HG03135 (cell line): ENCODE data around the gene NR5A2.

ENCODE experiments used
- ATAC-seq: cut with Tn5 transposase; IDR thresholded peaks from one replicate; pipeline ENCODE4 v1.9.1; 2021; ENCODE audit warnings: mild to moderate bottlenecking, moderate library complexity; ENCODE audit not compliant: unreplicated experiment

NR5A2 gene

GRCh38 chr1:200062143-200062542, 34.6 kb downstream of the NR5A2 start:
- ATAC-seq = no peak

- ATAC-seq = peak; percentile 87
Measured at GRCh38 chr1:200072636-200073285, 45.3 kb downstream of the NR5A2 start.

- peak; percentile 54 for ATAC-seq
Measured at GRCh38 chr1:200073286-200073637, 45.8 kb downstream of the NR5A2 start.

- ATAC-seq = no peak
Measured at GRCh38 chr1:200075522-200075921, 48.0 kb downstream of the NR5A2 start.

GRCh38 chr1:200075938-200076546, 48.5 kb downstream of the NR5A2 start:
- ATAC-seq = no peak

GRCh38 chr1:200079232-200079940, 51.9 kb downstream of the NR5A2 start:
- no peak for ATAC-seq

- no peak for ATAC-seq
Measured at GRCh38 chr1:200081151-200081968, 53.9 kb downstream of the NR5A2 start.

GRCh38 chr1:200081969-200082245, 54.4 kb downstream of the NR5A2 start:
- ATAC-seq = no peak

- ATAC-seq = no peak
Measured at GRCh38 chr1:200082329-200082728, 54.8 kb downstream of the NR5A2 start.

- no peak for ATAC-seq
Measured at GRCh38 chr1:200090252-200091159, 63.0 kb downstream of the NR5A2 start.

GRCh38 chr1:200095057-200095577, 67.6 kb downstream of the NR5A2 start:
- no peak for ATAC-seq

GRCh38 chr1:200096774-200097173, 69.3 kb downstream of the NR5A2 start:
- no peak for ATAC-seq

GRCh38 chr1:200099040-200099439, 71.5 kb downstream of the NR5A2 start:
- ATAC-seq = no peak

GRCh38 chr1:200103966-200104583, 76.6 kb downstream of the NR5A2 start:
- ATAC-seq = no peak

- ATAC-seq = no peak
Measured at GRCh38 chr1:200107004-200107470, 79.5 kb downstream of the NR5A2 start.

GRCh38 chr1:200108659-200109058, 81.1 kb downstream of the NR5A2 start:
- ATAC-seq = no peak

- no peak for ATAC-seq
Measured at GRCh38 chr1:200112290-200112689, 84.8 kb downstream of the NR5A2 start.

GRCh38 chr1:200115532-200115931, 88.0 kb downstream of the NR5A2 start:
- no peak for ATAC-seq

- ATAC-seq = no peak
Measured at GRCh38 chr1:200116324-200116723, 88.8 kb downstream of the NR5A2 start.
